Endodermal cell (in vitro differentiated cells): ENCODE results near the gene MEI1. TPM values are rescaled to one million over a fixed set of nuclear protein-coding genes. Genes with fewer than 3 reads are reported as not detected.
A peak's percentile ranks its signal among the peaks of the same experiment; 100 is the strongest.
"Not testable (repeated sequence)": the region's sequence is repeated elsewhere in the genome, so short reads cannot be mapped to it uniquely, and the experiment has no call there.

ENCODE experiments used
- DNase-seq: peaks from one replicate; pipeline ENCODE4 v3.0.0-alpha.2; 2017
- H3K27ac ChIP-seq: 2 replicates; pipeline ENCODE4 v1.5.1; 2013; ENCODE audit warnings: mild to moderate bottlenecking, low read depth, low read length, moderate library complexity
- H3K27me3 ChIP-seq: 2 replicates; pipeline ENCODE4 v1.6.1; 2013; ENCODE audit warnings: mild to moderate bottlenecking, low read length, moderate library complexity; ENCODE audit not compliant: insufficient read depth, control insufficient read depth, poor library complexity, severe bottlenecking
- H3K36me3 ChIP-seq: 2 replicates; pipeline ENCODE4 v1.7.0; 2013; ENCODE audit warnings: mild to moderate bottlenecking, low read length, moderate library complexity; ENCODE audit not compliant: control insufficient read depth, insufficient read depth
- H3K4me1 ChIP-seq: one replicate; pipeline ENCODE4 v1.7.0; 2013; ENCODE audit warnings: low read length; ENCODE audit not compliant: control insufficient read depth, insufficient read depth
- H3K4me3 ChIP-seq: 2 replicates; pipeline ENCODE4 v1.5.1; 2013; ENCODE audit warnings: mild to moderate bottlenecking, low read length, moderate library complexity
- H3K9ac ChIP-seq: 2 replicates; pipeline ENCODE4 v1.6.1; 2013; ENCODE audit warnings: mild to moderate bottlenecking, low read length, moderate library complexity; ENCODE audit not compliant: poor library complexity, severe bottlenecking; ENCODE audit errors: extremely low read depth
- H3K9me3 ChIP-seq: 2 replicates; pipeline ENCODE4 v1.6.1; 2013; ENCODE audit warnings: mild to moderate bottlenecking, low read length, moderate library complexity; ENCODE audit not compliant: control insufficient read depth
- H3K27ac Mint-ChIP-seq: 2 replicates; pipeline ENCODE4 v1.8.0; 2020; ENCODE audit warnings: mixed read lengths
- H3K27me3 Mint-ChIP-seq: 2 replicates; pipeline ENCODE4 v1.8.0; 2021; ENCODE audit warnings: mild to moderate bottlenecking, mixed read lengths; ENCODE audit not compliant: insufficient read depth
- H3K36me3 Mint-ChIP-seq: 2 replicates; pipeline ENCODE4 v1.8.0; 2020; ENCODE audit warnings: low read depth, mixed read lengths
- H3K4me1 Mint-ChIP-seq: 2 replicates; pipeline ENCODE4 v1.8.0; 2020; ENCODE audit warnings: mixed read lengths
- H3K4me3 Mint-ChIP-seq: 2 replicates; pipeline ENCODE4 v1.8.0; 2020; ENCODE audit warnings: mild to moderate bottlenecking, moderate library complexity, mixed read lengths
- H3K9me3 Mint-ChIP-seq: 2 replicates; pipeline ENCODE4 v1.8.0; 2020; ENCODE audit warnings: mild to moderate bottlenecking, mixed read lengths
- WGBS, 2 experiments: methylation state at CpG; one replicate each; pipeline versions ENCODE4 v1.1.5 to v1.1.7; 2013; ENCODE audit warnings: missing lambda C conversion rate in 2 of 2, mixed read lengths in 1 of 2; ENCODE audit not compliant: insufficient coverage in 1 of 2, insufficient read length in 1 of 2; 5-methylcytosine and 5-hydroxymethylcytosine counted together
- total RNA-seq, 2 donors: library from RNA; stranded (reverse); fragmentation: NEBNext Ultra II Directional in 1 of 2; extraction: Animal tissue kit (Norgen Biotek cat#: 25700) in 1 of 2; gene quantifications; 2 replicates in 1 of 2; 3 replicates in 1 of 2; pipeline ENCODE4 v1.2.1, GENCODE V29; 2021
- TF ChIP-seq, protein P1 (sequence below): fragments of 200-600 bp; sonication (generic); conservative IDR thresholded peaks from 2 replicates; pipeline ENCODE4 v1.5.0; 2021; ENCODE audit warnings: antibody characterized with exemption, mild to moderate bottlenecking

MEI1 gene
- total RNA-seq, 2 donors from 2014 or later: 1.2 to 1.5 TPM

DNA sequence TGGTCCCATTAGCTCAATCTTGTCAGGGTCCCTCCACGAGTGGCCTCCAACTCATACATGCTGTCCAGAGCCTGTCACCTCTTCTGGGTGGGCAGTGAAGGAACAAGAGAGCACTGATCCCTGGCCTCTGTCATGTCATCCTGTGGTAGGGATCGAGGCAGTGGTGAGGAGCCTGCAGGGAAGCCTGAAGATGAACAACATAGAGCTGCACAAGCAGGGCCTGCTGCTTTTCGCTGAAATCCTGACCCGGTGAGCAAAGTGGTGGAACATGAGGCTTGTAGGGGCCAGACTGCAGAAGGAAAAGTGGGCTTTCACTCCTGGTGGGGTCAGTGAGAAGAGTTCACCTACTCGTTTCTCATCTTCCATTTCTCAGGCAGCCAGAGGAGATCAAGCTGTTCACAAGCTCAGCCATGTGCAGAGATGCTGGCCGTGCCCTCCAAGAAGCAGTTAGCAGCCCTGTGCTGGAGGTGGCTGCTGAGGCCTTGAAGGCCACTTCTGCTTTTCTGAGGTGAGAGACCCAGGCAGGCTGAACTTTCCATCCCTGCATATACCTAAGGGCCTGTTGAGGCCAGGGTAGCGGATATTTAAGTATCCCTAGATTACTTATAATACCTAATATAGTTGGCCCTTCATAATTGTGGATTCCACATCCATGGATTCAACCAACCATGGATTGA is 32.9 kb downstream of the MEI1 start:
- TF ChIP-seq, protein P1, sequence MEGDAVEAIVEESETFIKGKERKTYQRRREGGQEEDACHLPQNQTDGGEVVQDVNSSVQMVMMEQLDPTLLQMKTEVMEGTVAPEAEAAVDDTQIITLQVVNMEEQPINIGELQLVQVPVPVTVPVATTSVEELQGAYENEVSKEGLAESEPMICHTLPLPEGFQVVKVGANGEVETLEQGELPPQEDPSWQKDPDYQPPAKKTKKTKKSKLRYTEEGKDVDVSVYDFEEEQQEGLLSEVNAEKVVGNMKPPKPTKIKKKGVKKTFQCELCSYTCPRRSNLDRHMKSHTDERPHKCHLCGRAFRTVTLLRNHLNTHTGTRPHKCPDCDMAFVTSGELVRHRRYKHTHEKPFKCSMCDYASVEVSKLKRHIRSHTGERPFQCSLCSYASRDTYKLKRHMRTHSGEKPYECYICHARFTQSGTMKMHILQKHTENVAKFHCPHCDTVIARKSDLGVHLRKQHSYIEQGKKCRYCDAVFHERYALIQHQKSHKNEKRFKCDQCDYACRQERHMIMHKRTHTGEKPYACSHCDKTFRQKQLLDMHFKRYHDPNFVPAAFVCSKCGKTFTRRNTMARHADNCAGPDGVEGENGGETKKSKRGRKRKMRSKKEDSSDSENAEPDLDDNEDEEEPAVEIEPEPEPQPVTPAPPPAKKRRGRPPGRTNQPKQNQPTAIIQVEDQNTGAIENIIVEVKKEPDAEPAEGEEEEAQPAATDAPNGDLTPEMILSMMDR: no peak
- no peaks in the 10 kb centered on the region for H3K9me3 Mint-ChIP-seq

DNA sequence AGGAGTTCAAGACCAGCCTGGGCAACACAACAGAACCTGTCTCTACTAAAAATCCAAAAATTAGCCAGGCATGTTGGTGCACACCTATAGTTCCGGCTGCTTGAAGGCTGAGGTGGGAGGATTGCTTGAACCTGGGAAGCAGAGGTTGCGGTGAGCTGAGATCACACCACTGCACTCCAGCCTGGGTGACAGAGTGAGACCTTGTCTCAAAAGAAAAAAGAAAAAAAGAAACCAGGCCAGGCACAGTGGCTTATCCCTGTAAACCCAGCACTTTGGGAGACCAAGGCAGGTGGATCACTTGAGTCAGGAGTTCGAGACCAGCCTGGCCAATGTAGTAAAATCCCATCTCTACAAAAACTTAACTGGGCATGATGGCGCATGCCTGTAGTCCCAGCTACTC is 33.9 kb downstream of the MEI1 start:
- H3K4me1 Mint-ChIP-seq, H3K27ac ChIP-seq, H3K27me3 ChIP-seq, H3K4me3 Mint-ChIP-seq, DNase-seq, H3K9me3 Mint-ChIP-seq, H3K9ac ChIP-seq, H3K36me3 Mint-ChIP-seq, H3K9me3 ChIP-seq, H3K27ac Mint-ChIP-seq, H3K36me3 ChIP-seq, H3K4me1 ChIP-seq, H3K4me3 ChIP-seq, H3K27me3 Mint-ChIP-seq: not testable (repeated sequence)
- WGBS, 2 experiments: 94 to 97% methylated on average over 4 of the region's 4 CpGs

More for the DNA sequence above, 32.9 kb downstream of the MEI1 start:
- H3K27ac Mint-ChIP-seq: no peak overlapping the region
- Histone ChIP-seq H3K27ac (no peak overlapping the region), H3K36me3 (no peaks in the 10 kb centered on the region), H3K9ac (no peak overlapping the region), H3K9me3 (no peaks in the 10 kb centered on the region), H3K4me3 (no peak overlapping the region), H3K4me1 (no peaks in the 10 kb centered on the region), H3K27me3 (no peaks in the 10 kb centered on the region)
- H3K4me3 Mint-ChIP-seq: no peak overlapping the region
- peaks cover 3% of the 10 kb centered on the region for H3K27me3 Mint-ChIP-seq
- WGBS, 2 experiments: 89 to 90% methylated on average over 5 to 6 of the region's 7 CpGs
- DNase-seq: no peak
- no peaks in the 10 kb centered on the region for H3K36me3 Mint-ChIP-seq
- H3K4me1 Mint-ChIP-seq: no peaks in the 10 kb centered on the region

DNA sequence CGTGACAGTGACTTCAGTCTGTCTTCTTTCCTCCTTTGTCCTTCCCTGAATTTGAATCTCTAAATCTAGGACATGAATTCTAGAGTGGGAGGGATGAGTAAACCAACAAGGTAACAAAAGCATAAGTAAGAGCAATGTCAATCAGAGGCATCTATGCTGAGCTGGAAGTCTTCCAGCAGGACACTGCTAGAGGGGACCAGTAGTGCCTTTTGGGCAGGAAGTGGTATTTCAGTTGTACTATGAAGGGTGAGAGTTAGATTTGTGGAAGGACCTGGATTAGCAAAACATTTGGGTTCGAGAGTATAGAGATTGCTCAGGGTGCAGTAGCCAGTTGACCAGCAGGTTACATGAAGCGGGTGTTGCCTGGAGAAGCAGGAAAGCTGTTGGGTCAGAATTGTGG is 40.3 kb downstream of the MEI1 start:
- H3K9me3 ChIP-seq: no peaks in the 10 kb centered on the region
- H3K4me1 ChIP-seq: no peaks in the 10 kb centered on the region
- H3K9ac ChIP-seq: no peak overlapping the region
- peaks cover 28% of the 10 kb centered on the region for H3K27me3 ChIP-seq
- no peak overlapping the region for H3K27ac ChIP-seq
- Mint-ChIP-seq H3K36me3 (no peaks in the 10 kb centered on the region), H3K27ac (no peak overlapping the region), H3K4me3 (no peak overlapping the region), H3K27me3 (peaks cover 35% of the 10 kb centered on the region), H3K9me3 (no peaks in the 10 kb centered on the region), H3K4me1 (peaks cover 2% of the 10 kb centered on the region)
- no peak overlapping the region for H3K4me3 ChIP-seq
- TF ChIP-seq, protein P1: no peak
- WGBS, 2 experiments: 93% methylated on average over 3 of the region's 3 CpGs
- no peaks in the 10 kb centered on the region for H3K36me3 ChIP-seq
- DNase-seq: no peak

DNA sequence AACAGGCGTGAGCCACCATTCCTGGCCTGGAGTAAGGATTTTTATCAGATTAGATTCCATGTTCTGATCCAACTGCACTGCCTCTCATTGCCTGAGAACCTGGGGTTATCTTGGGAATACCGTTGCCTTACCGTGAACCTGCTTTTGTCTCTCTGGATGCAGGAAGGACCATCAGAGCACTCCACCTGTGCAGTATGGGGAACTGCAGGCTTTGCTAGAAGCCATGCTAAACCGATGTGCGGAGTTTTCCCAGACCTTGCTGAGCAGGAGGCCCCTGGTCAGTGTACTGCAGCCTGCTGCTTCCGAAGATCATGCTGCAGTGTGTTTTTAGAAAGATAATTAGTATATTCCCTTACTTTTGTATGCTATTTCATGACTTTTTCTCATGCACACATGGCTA is 43.6 kb downstream of the MEI1 start:
- no peak overlapping the region for H3K4me3 ChIP-seq
- no peaks in the 10 kb centered on the region for H3K9me3 Mint-ChIP-seq
- peaks cover 1% of the 10 kb centered on the region for H3K4me1 ChIP-seq
- no peak overlapping the region for H3K27ac Mint-ChIP-seq
- H3K36me3 Mint-ChIP-seq: no peaks in the 10 kb centered on the region
- H3K27ac ChIP-seq: no peak overlapping the region
- peak; percentile 62 for DNase-seq
- no peak overlapping the region for H3K9ac ChIP-seq
- no peaks in the 10 kb centered on the region for H3K9me3 ChIP-seq
- peaks cover 5% of the 10 kb centered on the region for H3K4me1 Mint-ChIP-seq
- peaks cover 53% of the 10 kb centered on the region for H3K27me3 Mint-ChIP-seq
- TF ChIP-seq, protein P1: peak; percentile 62
- H3K4me3 Mint-ChIP-seq: no peak overlapping the region
- H3K36me3 ChIP-seq: no peaks in the 10 kb centered on the region
- peaks cover 46% of the 10 kb centered on the region for H3K27me3 ChIP-seq
- WGBS, 2 experiments: 47 to 66% methylated on average over 3 to 6 of the region's 6 CpGs
